Mesenchymal stem cell (in vitro differentiated cells and primary cell): ENCODE measurements around the gene INTS15.
A peak's percentile ranks its signal among the peaks of the same experiment; 100 is the strongest.
"Not testable (repeated sequence)": the region's sequence is repeated elsewhere in the genome, so short reads cannot be mapped to it uniquely, and the experiment has no call there.

Experiments
- DNase-seq: peaks from one replicate; pipeline ENCODE4 v3.0.0-alpha.2; 2013
- H2AFZ ChIP-seq: one replicate; pipeline ENCODE4 v1.6.1; 2013; ENCODE audit warnings: low read depth, mild to moderate bottlenecking, control low read depth, inconsistent platforms, low read length, moderate library complexity
- H2AK5ac ChIP-seq: 2 replicates; pipeline ENCODE4 v1.6.1; 2013; ENCODE audit warnings: low read length, moderate library complexity, mild to moderate bottlenecking, inconsistent platforms; ENCODE audit not compliant: severe bottlenecking
- H2BK120ac ChIP-seq: one replicate; pipeline ENCODE4 v1.6.1; 2013; ENCODE audit warnings: low read depth, mild to moderate bottlenecking, inconsistent platforms, low read length, moderate library complexity
- H2BK12ac ChIP-seq, 2 experiments: one replicate each; pipeline ENCODE4 v1.6.1; 2013; ENCODE audit warnings: inconsistent platforms in 2 of 2, low read length in 2 of 2, mild to moderate bottlenecking in 2 of 2, moderate library complexity in 2 of 2, control low read depth in 1 of 2
- H2BK15ac ChIP-seq: one replicate; pipeline ENCODE4 v1.6.1; 2013; ENCODE audit warnings: mild to moderate bottlenecking, low read depth, inconsistent platforms; ENCODE audit not compliant: poor library complexity, severe bottlenecking
- H2BK5ac ChIP-seq: 2 replicates; pipeline ENCODE4 v1.6.1; 2013; ENCODE audit warnings: low read depth, mild to moderate bottlenecking, low read length, control low read depth, inconsistent platforms; ENCODE audit not compliant: poor library complexity, severe bottlenecking
- H3K14ac ChIP-seq, 2 experiments: one replicate each; pipeline ENCODE4 v1.6.1; 2013; ENCODE audit warnings: inconsistent platforms in 2 of 2, low read length in 2 of 2, control low read depth in 1 of 2, mild to moderate bottlenecking in 1 of 2, moderate library complexity in 1 of 2
- H3K18ac ChIP-seq, 2 experiments: one replicate each; pipeline ENCODE4 v1.6.1; 2013; ENCODE audit warnings: inconsistent platforms in 2 of 2, low read length in 2 of 2, control low read depth in 1 of 2, low read depth in 1 of 2, mild to moderate bottlenecking in 1 of 2
- H3K23ac ChIP-seq, 2 experiments: one replicate each; pipeline ENCODE4 v1.6.1; 2013; ENCODE audit warnings: inconsistent platforms in 2 of 2, low read length in 2 of 2, mild to moderate bottlenecking in 2 of 2, moderate library complexity in 2 of 2, control low read depth in 1 of 2
- H3K27ac ChIP-seq: 2 replicates; pipeline ENCODE4 v1.5.1; 2013; ENCODE audit warnings: mild to moderate bottlenecking, moderate library complexity, low read length, control low read depth, inconsistent platforms; ENCODE audit not compliant: poor library complexity, severe bottlenecking
- H3K27me3 ChIP-seq, 2 experiments: 2 replicates each; pipeline versions ENCODE4 v1.6.1 to v1.7.0; 2013; ENCODE audit warnings: low read length in 2 of 2, mild to moderate bottlenecking in 2 of 2, moderate library complexity in 2 of 2, control low read depth in 1 of 2, inconsistent platforms in 1 of 2; ENCODE audit not compliant: control insufficient read depth in 1 of 2, insufficient read depth in 1 of 2
- H3K36me3 ChIP-seq, 2 experiments: 2 replicates each; pipeline versions ENCODE4 v1.6.1 to v1.7.0; 2013; ENCODE audit warnings: low read length in 2 of 2, control low read depth in 1 of 2, inconsistent platforms in 1 of 2, low read depth in 1 of 2, mild to moderate bottlenecking in 1 of 2; ENCODE audit not compliant: insufficient read depth in 2 of 2, control insufficient read depth in 1 of 2
- H3K4ac ChIP-seq, 2 experiments: one replicate each; pipeline ENCODE4 v1.6.1; 2013; ENCODE audit warnings: inconsistent platforms in 2 of 2, low read length in 2 of 2, mild to moderate bottlenecking in 2 of 2, moderate library complexity in 2 of 2, control low read depth in 1 of 2, low read depth in 1 of 2
- H3K4me1 ChIP-seq: 2 replicates; pipeline ENCODE4 v1.6.1; 2013; ENCODE audit warnings: low read depth, low read length, control low read depth; ENCODE audit not compliant: control insufficient read depth, insufficient read depth
- H3K4me2 ChIP-seq: 2 replicates; pipeline ENCODE4 v1.6.1; 2013; ENCODE audit warnings: low read length, mild to moderate bottlenecking, inconsistent platforms; ENCODE audit not compliant: poor library complexity, severe bottlenecking
- H3K4me3 ChIP-seq, 2 experiments: 2 replicates each; pipeline versions ENCODE4 v1.5.1 to v1.7.0; 2013; ENCODE audit warnings: low read length in 2 of 2, mild to moderate bottlenecking in 2 of 2, control low read depth in 1 of 2, low read depth in 1 of 2; ENCODE audit not compliant: insufficient read depth in 1 of 2
- H3K79me1 ChIP-seq: replicated peaks from 2 replicates; pipeline ENCODE4 v1.6.1; 2013; ENCODE audit warnings: mild to moderate bottlenecking, control low read depth, low read length, inconsistent platforms; ENCODE audit not compliant: poor library complexity, severe bottlenecking
- H3K9ac ChIP-seq: 2 replicates; pipeline ENCODE4 v1.7.0; 2013; ENCODE audit warnings: mild to moderate bottlenecking, low read length, moderate library complexity
- H3K9me3 ChIP-seq: 2 replicates; pipeline ENCODE4 v1.7.0; 2013; ENCODE audit warnings: mild to moderate bottlenecking, low read length; ENCODE audit not compliant: control insufficient read depth
- H4K8ac ChIP-seq: one replicate; pipeline ENCODE4 v1.6.1; 2013; ENCODE audit warnings: inconsistent platforms, mild to moderate bottlenecking, low read length, moderate library complexity
- H4K91ac ChIP-seq: one replicate; pipeline ENCODE4 v1.6.1; 2013; ENCODE audit warnings: mild to moderate bottlenecking, low read length, inconsistent platforms
- WGBS: methylation state at CpG from one replicate; pipeline ENCODE4 v1.1.7; 2013; ENCODE audit warnings: mixed read lengths; 5-methylcytosine and 5-hydroxymethylcytosine counted together

INTS15 gene

GRCh38 chr7:6630007-6630849 is 40.4 kb downstream of the INTS15 start:
- Histone ChIP-seq H3K14ac (no peak overlapping the region), H3K4me1 (peaks cover 1% of the 10 kb centered on the region), H3K4me3 (peak overlapping the region in 1 of 2 experiments; percentile 17), H2AFZ (no peak overlapping the region), H2BK15ac (no peak overlapping the region), H3K18ac (no peak overlapping the region), H3K9ac (no peak overlapping the region), H2BK5ac (no peak overlapping the region), H3K27ac (no peak overlapping the region), H4K8ac (no peak overlapping the region), H2AK5ac (no peak overlapping the region), H3K36me3 (no peaks in the 10 kb centered on the region), H2BK12ac (no peak overlapping the region), H3K4ac (no peak overlapping the region), H3K79me1 (no peaks in the 10 kb centered on the region), H3K27me3 (no peaks in the 10 kb centered on the region), H3K9me3 (no peaks in the 10 kb centered on the region), H4K91ac (no peak overlapping the region), H2BK120ac (no peak overlapping the region), H3K23ac (peak overlapping the region in 1 of 2 experiments; percentile 36), H3K4me2 (no peak overlapping the region)
- WGBS: 78% methylated on average over 11 of the region's 11 CpGs
- no peak for DNase-seq

GRCh38 chr7:6631605-6632004 is 41.8 kb downstream of the INTS15 start:
- H3K9me3 ChIP-seq: no peaks in the 10 kb centered on the region
- peaks cover 4% of the 10 kb centered on the region for H3K79me1 ChIP-seq
- no peak overlapping the region for H3K4me3 ChIP-seq
- no peaks in the 10 kb centered on the region for H3K36me3 ChIP-seq
- no peak overlapping the region for H3K14ac ChIP-seq
- no peaks in the 10 kb centered on the region for H3K27me3 ChIP-seq
- no peak overlapping the region for H3K4ac ChIP-seq
- H3K4me1 ChIP-seq: peaks cover 6% of the 10 kb centered on the region
- H3K23ac ChIP-seq: no peak overlapping the region
- 80% methylated on average over 7 of the region's 7 CpGs for WGBS
- H3K18ac ChIP-seq: no peak overlapping the region
- no peak for DNase-seq
- H2AK5ac ChIP-seq: no peak overlapping the region
- no peak overlapping the region for H4K8ac ChIP-seq
- H2AFZ ChIP-seq: no peak overlapping the region
- H2BK12ac ChIP-seq: no peak overlapping the region
- no peak overlapping the region for H3K9ac ChIP-seq
- no peak overlapping the region for H4K91ac ChIP-seq
- H3K4me2 ChIP-seq: no peak overlapping the region
- no peak overlapping the region for H2BK15ac ChIP-seq
- H3K27ac ChIP-seq: no peak overlapping the region
- H2BK5ac ChIP-seq: no peak overlapping the region
- H2BK120ac ChIP-seq: no peak overlapping the region

DNA sequence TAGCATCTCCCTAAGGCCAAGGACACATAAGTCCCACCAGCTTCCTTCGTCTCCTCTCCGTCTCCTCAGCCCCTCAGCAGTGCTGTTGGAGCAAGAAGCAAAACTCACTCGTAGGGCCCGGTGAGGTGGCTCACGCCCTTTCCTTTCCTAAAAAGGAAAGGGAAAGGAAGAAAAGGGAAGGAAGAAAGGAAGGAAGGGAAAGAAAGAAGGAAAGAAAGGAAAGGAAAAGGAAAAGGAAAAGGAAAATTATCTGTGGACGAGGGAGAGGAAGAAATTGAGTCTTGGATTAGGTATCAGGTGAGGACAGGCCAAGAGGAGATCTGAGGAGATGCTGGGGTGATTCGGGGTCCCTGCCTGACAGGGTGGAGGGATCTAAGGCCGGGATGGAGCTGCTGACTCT is 44.2 kb downstream of the INTS15 start:
- no peaks in the 10 kb centered on the region for H3K9me3 ChIP-seq
- H3K36me3 ChIP-seq: no peaks in the 10 kb centered on the region
- H3K23ac ChIP-seq: no peak overlapping the region
- H3K4me2 ChIP-seq: no peak overlapping the region
- no peak overlapping the region for H4K8ac ChIP-seq
- no peak overlapping the region for H2AFZ ChIP-seq
- H3K9ac ChIP-seq: no peak overlapping the region
- no peak for DNase-seq
- no peak overlapping the region for H3K27ac ChIP-seq
- H3K14ac ChIP-seq: no peak overlapping the region
- H3K4me3 ChIP-seq: no peak overlapping the region
- 95% methylated on average over 7 of the region's 8 CpGs for WGBS
- H3K18ac ChIP-seq: no peak overlapping the region
- no peak overlapping the region for H4K91ac ChIP-seq
- no peak overlapping the region for H2BK120ac ChIP-seq
- no peak overlapping the region for H2BK5ac ChIP-seq
- H2BK12ac ChIP-seq: no peak overlapping the region
- no peak overlapping the region for H3K4ac ChIP-seq
- H2AK5ac ChIP-seq: no peak overlapping the region
- H3K79me1 ChIP-seq: peaks cover 15% of the 10 kb centered on the region
- H3K4me1 ChIP-seq: peaks cover 21% of the 10 kb centered on the region
- H2BK15ac ChIP-seq: no peak overlapping the region
- no peaks in the 10 kb centered on the region for H3K27me3 ChIP-seq

GRCh38 chr7:6634971-6635370 is 45.1 kb downstream of the INTS15 start:
- H2AK5ac ChIP-seq, H3K4ac ChIP-seq, H2AFZ ChIP-seq, H2BK15ac ChIP-seq, DNase-seq, H4K91ac ChIP-seq, H3K4me3 ChIP-seq, H3K9ac ChIP-seq, H3K23ac ChIP-seq, H3K9me3 ChIP-seq, H3K14ac ChIP-seq, H3K4me2 ChIP-seq, H2BK5ac ChIP-seq, H3K27me3 ChIP-seq, H4K8ac ChIP-seq, H3K27ac ChIP-seq, H3K18ac ChIP-seq, H3K36me3 ChIP-seq, H2BK12ac ChIP-seq, H2BK120ac ChIP-seq: not testable (repeated sequence)
- H3K79me1 ChIP-seq: peaks cover 24% of the 10 kb centered on the region
- WGBS: 100% methylated on average over 5 of the region's 5 CpGs
- peaks cover 23% of the 10 kb centered on the region for H3K4me1 ChIP-seq
